Subcutaneous abdominal adipose tissue (tissue), 5 donors: ENCODE results near the gene PLEKHG7.
"Not testable (repeated sequence)": the region's sequence is repeated elsewhere in the genome, so short reads cannot be mapped to it uniquely, and the experiment has no call there.

Source experiments
- H3K27ac ChIP-seq: one replicate; pipeline ENCODE4 v1.7.0; 2013; ENCODE audit warnings: low read depth, mild to moderate bottlenecking, inconsistent platforms, low read length, moderate library complexity
- H3K27me3 ChIP-seq, 5 donors: one replicate each; pipeline ENCODE4 v1.7.0; 2013; ENCODE audit warnings: low read length in 5 of 5, inconsistent platforms in 1 of 5; ENCODE audit not compliant: control insufficient read depth in 5 of 5, insufficient read depth in 4 of 5
- H3K36me3 ChIP-seq, 5 donors: one replicate each; pipeline ENCODE4 v1.7.0; 2013; ENCODE audit warnings: low read length in 5 of 5; ENCODE audit not compliant: control insufficient read depth in 5 of 5, insufficient read depth in 5 of 5
- H3K4me1 ChIP-seq, 5 donors: one replicate each; pipeline ENCODE4 v1.7.0; 2013; ENCODE audit warnings: low read length in 5 of 5, mild to moderate bottlenecking in 3 of 5, moderate library complexity in 1 of 5; ENCODE audit not compliant: control insufficient read depth in 5 of 5, insufficient read depth in 5 of 5
- H3K4me3 ChIP-seq, 5 donors: one replicate each; pipeline ENCODE4 v1.7.0; 2013; ENCODE audit warnings: low read length in 5 of 5, low read depth in 1 of 5
- H3K9ac ChIP-seq, 5 donors: one replicate each; pipeline ENCODE4 v1.7.0; 2013; ENCODE audit warnings: low read length in 5 of 5, mild to moderate bottlenecking in 4 of 5, moderate library complexity in 3 of 5
- H3K9me3 ChIP-seq, 5 donors: one replicate each; pipeline ENCODE4 v1.7.0; 2013; ENCODE audit warnings: low read length in 5 of 5; ENCODE audit not compliant: control insufficient read depth in 5 of 5
- donor health status: healthy.
- donor health status: healthy.
- donor health status: healthy.
- donor health status: healthy.
- donor health status: healthy.

PLEKHG7 gene

DNA sequence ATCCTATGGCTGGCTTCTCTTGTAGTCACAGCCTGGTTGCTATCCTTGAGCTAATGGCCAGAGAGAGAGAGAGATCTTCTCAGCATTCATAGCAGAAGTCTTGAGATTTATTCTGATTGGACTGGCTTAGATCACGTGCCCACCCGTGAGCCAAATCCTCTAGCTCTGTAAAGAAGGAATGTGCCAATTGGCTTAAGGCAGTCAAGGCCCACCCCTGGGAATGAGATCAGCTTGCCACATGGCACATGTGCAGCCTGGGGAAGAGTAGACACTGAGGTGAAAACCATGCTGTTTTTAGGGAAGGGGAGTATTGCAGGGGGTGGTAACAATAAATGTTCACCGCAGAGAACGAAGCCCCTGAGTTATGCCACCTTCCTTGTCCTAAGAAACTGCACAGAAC is 36.3 kb downstream of the PLEKHG7 start:
- H3K36me3 ChIP-seq: no peaks in the 10 kb centered on the region
- H3K9me3 ChIP-seq: no peaks in the 10 kb centered on the region
- no peaks in the 10 kb centered on the region for H3K27me3 ChIP-seq
- H3K4me1 ChIP-seq: peaks cover 9 to 18% (median 16%) of the 10 kb centered on the region in 5 donors
- no peak overlapping the region for H3K4me3 ChIP-seq
- H3K27ac ChIP-seq: no peak overlapping the region
- H3K9ac ChIP-seq: no peak overlapping the region

DNA sequence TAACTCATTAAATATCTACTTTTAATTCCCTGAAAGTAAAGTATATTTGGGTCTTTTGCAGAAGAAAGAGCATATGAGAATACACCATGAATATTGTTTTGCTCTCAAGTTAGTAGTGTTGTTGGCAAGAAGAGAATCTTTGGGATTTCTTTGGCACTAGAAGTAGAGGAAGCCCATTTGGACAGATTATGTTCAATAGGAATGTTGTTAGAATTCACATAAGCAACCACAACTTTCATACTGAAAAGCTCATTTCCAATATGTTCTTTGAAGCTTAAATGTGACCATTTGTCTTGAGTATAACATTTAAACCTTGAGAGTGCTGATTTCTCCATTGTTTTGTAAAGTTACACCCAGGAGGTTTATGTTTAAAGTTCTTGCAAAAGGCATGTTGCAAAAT is 37.6 kb downstream of the PLEKHG7 start:
- no peak overlapping the region for H3K27ac ChIP-seq
- H3K9me3 ChIP-seq: no peaks in the 10 kb centered on the region
- H3K4me1 ChIP-seq: peaks cover 3 to 14% (median 8%) of the 10 kb centered on the region in 5 donors
- no peaks in the 10 kb centered on the region for H3K36me3 ChIP-seq
- no peak overlapping the region for H3K4me3 ChIP-seq
- H3K27me3 ChIP-seq: no peaks in the 10 kb centered on the region
- no peak overlapping the region for H3K9ac ChIP-seq

DNA sequence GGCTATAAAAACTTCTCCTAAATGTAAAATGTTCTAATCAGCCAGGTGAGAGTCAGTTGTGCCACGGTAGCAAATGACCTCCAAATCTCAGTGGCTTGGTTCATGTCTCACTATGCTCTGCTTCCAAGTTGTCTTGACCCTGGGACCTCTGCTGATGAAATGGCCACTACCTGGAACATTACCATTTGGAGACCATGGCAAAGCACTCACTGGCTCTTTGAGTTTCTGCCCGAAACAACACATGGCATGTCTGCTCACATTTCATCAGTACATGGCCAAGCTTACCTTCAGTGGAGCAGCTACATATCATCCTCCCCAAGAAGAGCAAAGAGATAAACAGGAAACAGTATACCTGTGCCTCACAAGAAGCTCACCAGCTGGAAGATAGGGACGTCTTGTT is 40.2 kb downstream of the PLEKHG7 start:
- Histone ChIP-seq H3K27me3 (no peaks in the 10 kb centered on the region), H3K4me1 (peaks cover 4 to 26% (median 19%) of the 10 kb centered on the region in 5 donors), H3K4me3 (no peak overlapping the region), H3K9ac (no peak overlapping the region), H3K9me3 (no peaks in the 10 kb centered on the region), H3K36me3 (no peaks in the 10 kb centered on the region), H3K27ac (no peak overlapping the region)

DNA sequence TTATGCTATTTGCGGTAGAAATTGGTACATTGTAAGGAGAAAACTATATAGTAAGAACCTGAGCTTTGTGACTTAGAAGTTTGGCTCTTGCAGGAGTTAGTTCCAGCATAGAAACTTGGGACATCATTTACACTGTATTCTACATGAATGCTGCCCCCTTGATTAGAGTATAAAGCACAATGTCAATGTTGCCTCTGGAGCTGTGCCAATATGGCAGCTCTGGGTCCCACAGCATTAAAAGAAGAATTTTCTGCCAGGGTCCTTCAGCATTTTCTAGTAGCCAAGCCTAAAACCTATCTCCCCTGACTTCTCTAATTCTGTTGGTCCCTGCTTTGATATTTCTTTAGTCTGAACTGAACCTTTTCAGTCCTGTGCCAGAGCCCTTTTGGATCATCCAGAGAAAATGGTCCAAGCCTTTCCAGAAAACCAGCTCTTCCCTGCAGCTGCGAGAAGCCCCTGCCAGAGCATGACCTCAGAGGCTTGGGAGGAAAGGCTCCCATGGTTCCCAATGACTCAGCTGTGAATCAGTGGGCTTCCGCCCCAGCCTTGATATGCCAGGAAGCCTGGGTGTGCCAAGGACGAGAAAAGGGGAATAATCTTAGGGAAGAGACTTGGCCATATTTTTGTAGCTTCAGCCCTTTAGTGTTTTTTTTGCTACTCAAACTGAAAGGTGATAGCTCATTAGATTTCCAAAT is 43.2 kb downstream of the PLEKHG7 start:
- Histone ChIP-seq H3K4me1 (peaks cover 2 to 20% (median 14%) of the 10 kb centered on the region in 5 donors), H3K27ac (peak overlapping the region; percentile 74), H3K36me3 (no peaks in the 10 kb centered on the region), H3K27me3 (no peaks in the 10 kb centered on the region), H3K9ac (peak overlapping the region in 3 of 5 donors; percentile 12 to 51 (median 38)), H3K9me3 (no peaks in the 10 kb centered on the region), H3K4me3 (no peak overlapping the region)

DNA sequence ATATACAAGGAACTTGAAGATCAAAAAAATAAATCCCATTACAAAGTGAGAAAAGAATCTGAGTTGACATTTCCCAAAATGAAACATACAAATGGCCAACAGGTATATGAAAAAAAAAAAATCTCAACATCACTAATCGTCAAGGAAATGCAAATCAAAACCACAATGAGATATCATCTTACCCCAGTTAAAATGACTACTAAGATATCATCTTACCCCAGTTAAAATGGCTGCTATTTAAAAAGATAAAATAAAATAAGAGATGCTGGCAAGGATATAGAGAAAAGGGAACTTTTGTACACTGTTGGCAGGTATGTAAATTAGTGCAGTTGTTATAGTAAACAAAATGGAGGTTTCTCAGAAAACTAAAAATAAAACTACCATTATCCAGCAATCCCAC is 44.4 kb downstream of the PLEKHG7 start:
- Histone ChIP-seq H3K4me1 (peaks cover 2 to 20% (median 14%) of the 10 kb centered on the region in 5 donors), H3K9me3 (no peaks in the 10 kb centered on the region), H3K9ac (no peak overlapping the region), H3K4me3 (no peak overlapping the region), H3K27me3 (no peaks in the 10 kb centered on the region), H3K36me3 (no peaks in the 10 kb centered on the region), H3K27ac (no peak overlapping the region)

DNA sequence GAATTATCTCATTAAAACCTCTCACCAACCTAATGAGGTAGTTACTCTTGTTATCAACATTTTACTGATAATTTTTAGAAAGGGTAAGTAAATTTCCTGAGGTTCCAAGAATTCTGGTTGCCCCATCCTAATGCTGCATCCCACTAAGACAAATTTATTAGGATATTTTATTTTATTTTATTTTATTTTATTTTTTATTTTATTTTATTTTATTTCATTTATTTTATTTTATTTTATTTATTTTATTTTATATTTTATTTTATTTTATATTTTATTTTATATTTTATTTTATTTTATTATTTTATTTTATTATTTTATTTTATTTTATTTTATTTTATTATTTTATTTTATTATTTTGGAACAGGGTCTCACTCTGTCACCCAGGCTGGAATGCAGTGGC is 46.9 kb downstream of the PLEKHG7 start:
- H3K4me1 ChIP-seq: peaks cover 5 to 27% (median 14%) of the 10 kb centered on the region in 5 donors
- not testable (repeated sequence) for H3K27me3 ChIP-seq, H3K27ac ChIP-seq, H3K4me3 ChIP-seq, H3K9ac ChIP-seq, H3K36me3 ChIP-seq, H3K9me3 ChIP-seq

DNA sequence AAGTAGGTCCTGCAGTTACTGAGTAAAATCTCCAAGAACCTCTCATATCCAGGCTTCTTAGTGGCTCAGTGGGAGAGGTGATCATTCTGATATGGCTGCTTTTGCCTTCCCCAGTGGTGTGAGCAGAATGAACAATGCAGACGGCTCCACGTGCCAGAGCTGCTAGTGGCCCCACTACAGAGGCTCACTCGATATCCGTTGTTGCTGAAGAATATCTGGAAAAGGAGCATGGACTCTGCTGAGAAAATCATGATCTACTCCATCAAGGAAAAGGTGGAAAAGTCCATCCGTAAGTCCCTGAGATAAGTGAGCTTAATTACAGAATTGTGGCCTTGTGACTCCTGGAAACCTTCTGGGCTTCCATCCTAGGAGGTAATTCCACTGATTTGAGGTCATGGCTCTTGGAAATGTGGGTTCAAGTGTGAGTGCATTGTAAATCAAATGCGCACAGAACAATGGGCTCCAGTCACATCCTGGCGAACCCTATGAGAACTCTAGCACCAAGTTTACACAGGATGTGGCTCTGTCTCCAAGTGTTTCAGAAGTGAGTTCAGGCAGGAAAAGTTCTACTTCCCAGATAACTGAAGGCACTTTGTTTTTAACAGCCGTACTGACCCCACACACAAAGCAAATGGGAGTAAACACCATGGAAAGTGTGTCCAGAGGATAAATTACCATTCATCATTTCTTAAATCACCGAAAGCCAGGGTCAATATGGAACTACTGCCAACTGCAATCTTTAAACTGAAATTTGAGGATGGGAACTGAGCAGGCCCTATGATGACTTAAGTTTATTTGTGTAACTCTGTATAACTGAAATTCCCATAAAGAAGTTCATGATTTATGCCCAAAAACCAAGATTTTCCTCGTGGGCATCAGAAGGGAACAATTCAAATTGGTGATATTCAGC is 51.4 kb downstream of the PLEKHG7 start:
- Histone ChIP-seq H3K4me3 (no peak overlapping the region), H3K27me3 (no peaks in the 10 kb centered on the region), H3K9ac (no peak overlapping the region), H3K4me1 (peaks cover 3 to 13% (median 4%) of the 10 kb centered on the region in 5 donors), H3K36me3 (no peaks in the 10 kb centered on the region), H3K9me3 (no peaks in the 10 kb centered on the region), H3K27ac (peak overlapping the region; percentile 14)

DNA sequence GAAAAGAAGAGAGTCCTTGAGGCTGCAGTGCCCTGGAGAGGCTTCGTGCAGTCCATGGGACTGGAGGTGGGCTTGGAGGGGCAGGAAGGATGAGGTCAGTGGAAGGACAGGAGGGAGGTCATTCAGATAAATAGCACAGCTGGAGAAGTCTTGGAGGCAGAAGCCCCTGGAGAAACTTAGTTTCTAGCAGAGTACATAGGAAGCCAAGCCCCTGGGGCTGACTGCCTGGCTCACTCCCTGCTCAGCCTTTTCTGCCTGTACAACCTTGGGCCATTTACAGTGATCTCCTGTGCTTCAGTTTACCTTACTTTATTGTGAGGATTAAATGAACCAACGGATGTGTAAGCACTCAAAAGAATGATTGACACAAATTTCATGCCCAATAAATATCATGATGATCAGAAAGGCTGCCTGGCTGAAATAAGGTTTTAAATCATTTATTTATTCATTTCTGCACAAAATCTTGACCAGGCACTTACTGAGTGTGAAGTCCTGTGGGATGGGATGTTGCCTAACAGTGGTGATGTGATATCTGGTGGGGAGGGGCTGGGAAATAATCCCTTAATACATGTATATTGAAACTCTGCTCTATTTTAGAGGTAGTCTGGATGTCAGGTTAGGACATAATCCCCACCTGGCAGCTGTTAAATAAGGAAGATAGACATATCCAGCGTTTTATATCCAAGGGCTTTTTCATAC is 54.3 kb downstream of the PLEKHG7 start:
- Histone ChIP-seq H3K9me3 (no peaks in the 10 kb centered on the region), H3K27me3 (no peaks in the 10 kb centered on the region), H3K4me1 (peaks cover 3 to 13% (median 4%) of the 10 kb centered on the region in 5 donors), H3K4me3 (no peak overlapping the region), H3K27ac (no peak overlapping the region), H3K9ac (no peak overlapping the region), H3K36me3 (no peaks in the 10 kb centered on the region)

DNA sequence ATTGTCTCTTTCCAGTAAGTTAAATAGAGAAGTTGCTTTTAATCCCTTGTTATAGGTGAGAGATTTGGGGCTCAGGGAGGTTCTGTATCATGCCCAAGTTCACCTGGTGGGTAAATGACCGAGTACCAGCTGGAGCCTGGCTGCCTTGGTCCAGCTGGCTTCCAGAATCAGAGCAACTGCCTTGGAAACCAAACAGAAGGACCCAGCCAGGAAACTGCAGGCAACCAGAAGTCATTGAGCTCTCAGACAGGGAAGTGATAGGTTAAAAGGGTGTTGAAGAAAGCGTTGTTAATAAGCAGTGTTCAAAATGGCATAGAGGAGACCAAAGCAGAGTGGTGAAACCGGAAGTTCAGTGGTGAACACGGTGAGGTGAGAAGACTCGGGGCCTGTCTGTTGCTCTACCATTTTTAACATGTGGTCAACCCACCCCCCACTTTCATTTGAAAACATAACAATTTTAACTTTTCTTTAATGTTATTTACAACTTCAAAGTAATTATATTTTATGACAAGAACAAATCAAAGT is 54.9 kb downstream of the PLEKHG7 start:
- H3K36me3 ChIP-seq: no peaks in the 10 kb centered on the region
- no peak overlapping the region for H3K9ac ChIP-seq
- H3K27me3 ChIP-seq: no peaks in the 10 kb centered on the region
- peaks cover 3 to 13% (median 4%) of the 10 kb centered on the region in 5 donors for H3K4me1 ChIP-seq
- H3K9me3 ChIP-seq: peaks cover 0 to 2% (median 0%) of the 10 kb centered on the region in 5 donors
- H3K4me3 ChIP-seq: no peak overlapping the region
- no peak overlapping the region for H3K27ac ChIP-seq
